Measurements from ENCODE around the gene DGCR2.

- TF ChIP-seq CTCF (conservative IDR thresholded peaks at IDR 0.05): no peak
- no peak for TF ChIP-seq ZFX (IDR thresholded peaks at IDR 0.05)
Observed at GRCh38 chr22:19043121-19044085, 78.8 kb downstream of the DGCR2 start.

Data from C4-2B (cell line).